ENCODE measurements around the gene SORCS2. TPM values are rescaled to one million over a fixed set of nuclear protein-coding genes. Genes with fewer than 3 reads are reported as not detected.

Gene SORCS2
- total and polyA plus RNA-seq, 2 of the 4 experiments (the other 2 are of a cell fraction) = 0.36 to 0.62 TPM

DNA sequence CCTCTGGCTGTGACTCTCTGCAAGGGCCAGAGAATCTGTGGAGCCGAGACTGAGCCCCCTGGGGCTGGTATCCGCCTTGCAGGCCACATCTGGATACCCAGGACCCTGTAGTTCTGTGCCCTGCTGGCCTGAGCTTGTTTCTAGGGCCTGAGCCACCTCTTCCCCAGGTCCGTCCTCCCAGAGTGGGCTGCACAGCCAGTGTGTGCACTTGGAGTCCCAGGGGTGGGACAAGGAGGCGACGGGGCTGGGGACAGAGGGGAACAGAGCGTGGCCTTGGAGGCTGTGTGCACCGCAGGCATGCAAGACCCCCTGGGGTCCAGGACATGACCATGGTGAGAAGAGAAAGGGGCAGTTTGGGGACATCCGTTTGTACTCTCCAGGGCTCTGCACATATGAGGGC, 105.5 kb downstream of the SORCS2 start:
- WGBS, 2 experiments (ENCODE audit: extremely low coverage in 2 of 2, insufficient read length in 1 of 2) = 65% methylated on average over 4 of the region's 8 CpGs; no CpG with 5 or more reads in 1 of the 2 experiments
- in situ Hi-C loops (cut with MboI; ENCODE audit: low sequenced_read_pairs) = no loop called here
- Histone ChIP-seq H2BK120ac (ENCODE audit: low read depth, low read length) (no peak overlapping the region), H3K27me3 (ENCODE audit: control insufficient read depth, insufficient read depth, low read length) (peaks cover 42% of the 10 kb centered on the region), H3K56ac (ENCODE audit: extremely low read depth, insufficient read depth, low read length) (no peak overlapping the region), H3K79me1 (ENCODE audit: low read depth in 1 of 2, low read length in 2 of 2) (no peaks in the 10 kb centered on the region), H3K4me1 (ENCODE audit: control insufficient read depth, insufficient read depth, low read length) (no peaks in the 10 kb centered on the region), H3K9ac (ENCODE audit: low read depth, low read length) (no peak overlapping the region), H2AK5ac (ENCODE audit: low read depth, low read length) (no peak overlapping the region), H3K9me3 (ENCODE audit: control insufficient read depth, insufficient read depth, low read length) (no peaks in the 10 kb centered on the region), H2BK5ac (ENCODE audit: low read depth, low read length, poor library complexity, severe bottlenecking) (no peak overlapping the region), H3K4me3 (ENCODE audit: insufficient read depth, low read depth, low read length) (no peak overlapping the region), H2BK20ac (ENCODE audit: low read depth, low read length) (no peak overlapping the region), H2AFZ (replicated peaks; ENCODE audit: low read length, poor library complexity) (no peak overlapping the region), H4K20me1 (ENCODE audit: insufficient read depth, low read length) (no peaks in the 10 kb centered on the region), H2AK9ac (replicated peaks; ENCODE audit: low read depth, low read length, poor library complexity) (no peak overlapping the region), H3K18ac (ENCODE audit: low read depth, low read length) (no peak overlapping the region), H4K91ac (ENCODE audit: insufficient read depth, low read depth, low read length) (no peak overlapping the region), H3K4ac (ENCODE audit: low read depth, low read length) (no peak overlapping the region), H4K5ac (ENCODE audit: low read depth, low read length) (no peak overlapping the region), H3K23ac (ENCODE audit: low read depth, low read length) (no peak overlapping the region), H4K8ac (ENCODE audit: low read depth in 2 of 2, low read length in 2 of 2) (no peak overlapping the region), H3K14ac (replicated peaks; ENCODE audit: low read depth, low read length) (no peak overlapping the region), H3K27ac (ENCODE audit: insufficient read depth, low read length) (no peak overlapping the region), H2BK15ac (ENCODE audit: low read depth, low read length) (no peak overlapping the region), H3K4me2 (ENCODE audit: low read depth, low read length) (no peak overlapping the region), H3K36me3 (ENCODE audit: control insufficient read depth, insufficient read depth, low read length) (no peaks in the 10 kb centered on the region), H3K9me1 (ENCODE audit: insufficient read depth, low read length) (no peaks in the 10 kb centered on the region)
- intact Hi-C loops (cut with micrococcal nuclease) = no loop called here
- ATAC-seq (ENCODE audit: low read depth) (no peak), DNase-seq (no peak)
- POLR2A ChIA-PET (ENCODE audit: unreplicated experiment) = interaction anchor here (0.6 kb wide), 1 partner anchor 11 kb away, joined by 3 read pairs; no protein-coding TSS in a partner anchor
- BruUV-seq (replicated peaks) = no TSS peak
- CTCF ChIA-PET = no interaction called here
- TF ChIP-seq SMC3 (IDR thresholded peaks at IDR 0.05; ENCODE audit: low read depth, low read length) = no peak
- dilution Hi-C loops (cut with HindIII; ENCODE audit: low sequenced_read_pairs, unreplicated experiment) = no loop called here
